ENCODE measurements around the gene BAG1. TPM values are rescaled to one million over a fixed set of nuclear protein-coding genes. Genes with fewer than 3 reads are reported as not detected.

The BAG1 gene
- 116 TPM for total RNA-seq
- long read RNA-seq, transcript BAG1-210 (7 exons, 3,786 nt), result major isoform, 141 of 152 reads
- long read RNA-seq, partial matches to known transcripts, result 3 of 152 reads
- long read RNA-seq, other reads (novel, unspliced or antisense), result 4 of 152 reads

- peak within 1 kb of the TSS; percentile 90 for H3K27ac ChIP-seq
- intact Hi-C loops (cut with DNase I), result no loop called here
- H3K4me1 ChIP-seq, result peaks cover 21% of the 10 kb centered on the region
- H3K4me3 ChIP-seq, result peak within 1 kb of the TSS; percentile 85
- H3K27me3 ChIP-seq, result no peaks in the 10 kb centered on the region
- peaks cover 60% of the 10 kb centered on the region for H3K36me3 ChIP-seq
- DNase-seq (peak; percentile 100), ATAC-seq (peak; percentile 99)
- TF ChIP-seq CTCF (IDR thresholded peaks at IDR 0.05), result peak; percentile 10
- H3K9me3 ChIP-seq, result no peaks in the 10 kb centered on the region
Measured at GRCh38 chr9:33264473-33265177, at the start of gene BAG1, which contains the start of gene CHMP5. Gene BAG1 (minus strand): TSS chr9:33264708. Gene CHMP5 (plus strand): TSS chr9:33265049. CDS start chr9:33265079, 30 bp downstream.

- no peak overlapping the region for H3K4me3 ChIP-seq
- intact Hi-C loops (cut with DNase I), result no loop called here
- no peaks in the 10 kb centered on the region for H3K4me1 ChIP-seq
- H3K27me3 ChIP-seq, result no peaks in the 10 kb centered on the region
- ATAC-seq (no peak), DNase-seq (no peak)
- peaks cover 98% of the 10 kb centered on the region for H3K36me3 ChIP-seq
- H3K9me3 ChIP-seq, result no peaks in the 10 kb centered on the region
- no peak for TF ChIP-seq CTCF (IDR thresholded peaks at IDR 0.05)
- H3K27ac ChIP-seq, result no peak overlapping the region
Measured at GRCh38 chr9:33311953-33312352, 47.4 kb upstream of the BAG1 start.

GRCh38 chr9:33310748-33311147, 46.2 kb upstream of the BAG1 start:
- Histone ChIP-seq H3K4me1 (no peaks in the 10 kb centered on the region), H3K9me3 (no peaks in the 10 kb centered on the region), H3K36me3 (peaks cover 100% of the 10 kb centered on the region), H3K27ac (no peak overlapping the region), H3K4me3 (no peak overlapping the region), H3K27me3 (no peaks in the 10 kb centered on the region)
- no peak for TF ChIP-seq CTCF (IDR thresholded peaks at IDR 0.05)
- intact Hi-C loops (cut with DNase I), result no loop called here
- DNase-seq, result no peak
- ATAC-seq, result no peak

DNA sequence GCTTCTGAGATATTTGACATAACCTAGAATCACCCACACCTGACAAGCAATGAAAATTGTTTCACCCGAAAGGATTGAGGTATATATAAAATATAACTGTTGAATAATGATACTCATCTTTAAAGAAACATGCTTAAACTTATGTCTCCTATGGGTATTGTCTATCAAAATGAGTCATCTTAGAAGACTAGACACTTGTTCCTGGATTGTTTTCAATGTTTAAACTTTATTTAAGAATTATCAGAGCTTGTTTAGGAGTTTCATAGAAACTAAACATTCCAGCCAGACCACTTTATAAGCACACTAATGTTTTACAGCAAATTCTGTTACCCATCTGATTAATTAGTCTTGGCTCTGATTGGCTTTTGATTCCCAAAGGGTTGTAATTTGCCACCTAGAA, 45.4 kb upstream of the BAG1 start:
- no peaks in the 10 kb centered on the region for H3K4me1 ChIP-seq
- TF ChIP-seq CTCF (IDR thresholded peaks at IDR 0.05), result no peak
- H3K27me3 ChIP-seq, result no peaks in the 10 kb centered on the region
- ATAC-seq, result no peak
- intact Hi-C loops (cut with DNase I), result no loop called here
- H3K9me3 ChIP-seq, result no peaks in the 10 kb centered on the region
- no peak overlapping the region for H3K4me3 ChIP-seq
- DNase-seq, result no peak
- H3K36me3 ChIP-seq, result peaks cover 100% of the 10 kb centered on the region
- no peak overlapping the region for H3K27ac ChIP-seq

DNA sequence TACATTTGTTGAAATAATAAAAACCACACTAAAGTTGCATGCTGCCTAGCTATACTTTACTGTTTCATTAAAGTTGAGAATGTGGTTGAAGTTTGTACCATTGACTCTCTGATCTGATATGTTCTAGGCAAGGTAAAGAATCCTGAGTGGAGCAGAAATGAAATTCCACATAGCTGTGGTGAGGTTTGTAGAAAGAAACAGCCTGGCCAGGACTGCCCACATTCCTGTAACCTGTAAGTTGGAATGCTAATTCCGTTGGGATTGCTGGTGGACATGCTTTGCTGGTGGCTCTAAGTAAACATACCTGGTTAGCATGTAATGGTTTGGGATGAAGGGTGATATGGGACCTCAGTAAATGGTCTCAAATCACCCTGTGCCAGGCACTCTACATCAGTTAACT, 42.6 kb upstream of the BAG1 start:
- no peaks in the 10 kb centered on the region for H3K9me3 ChIP-seq
- ATAC-seq, result no peak
- no peak for DNase-seq
- TF ChIP-seq CTCF (IDR thresholded peaks at IDR 0.05), result no peak
- peaks cover 100% of the 10 kb centered on the region for H3K36me3 ChIP-seq
- H3K27ac ChIP-seq, result no peak overlapping the region
- no peaks in the 10 kb centered on the region for H3K4me1 ChIP-seq
- no peaks in the 10 kb centered on the region for H3K27me3 ChIP-seq
- no peak overlapping the region for H3K4me3 ChIP-seq
- intact Hi-C loops (cut with DNase I), result no loop called here
